ENCODE measurements around the gene SBF2.
"Not testable (repeated sequence)": the region's sequence is repeated elsewhere in the genome, so short reads cannot be mapped to it uniquely, and the experiment has no call there.

DNA sequence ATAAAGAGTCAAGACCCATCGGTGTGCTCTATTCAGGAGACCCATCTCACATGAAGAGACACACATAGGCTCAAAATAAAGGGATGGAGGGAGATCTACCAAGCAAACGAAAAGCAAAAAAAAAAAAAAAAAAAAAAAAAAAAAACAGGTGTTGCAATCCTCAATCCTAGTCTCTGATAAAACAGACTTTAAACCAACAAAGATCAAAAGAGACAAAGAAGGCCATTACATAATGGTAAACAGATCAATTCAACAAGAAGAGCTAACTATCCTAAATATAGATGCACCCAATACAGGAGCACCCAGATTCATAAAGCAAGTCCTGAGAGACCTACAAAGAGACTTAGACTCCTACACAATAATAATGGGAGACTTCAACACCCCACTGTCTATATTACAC is 361.2 kb downstream of the SBF2 start:
- TF ChIP-seq CTCF, POLR2A (IDR thresholded peaks at IDR 0.05): not testable (repeated sequence)
